ENCODE data around the gene HEYL.

HEYL gene

GRCh38 chr1:39639305-39640130 is at the start of gene HEYL:
TSS of gene HEYL (minus strand) at chr1:39639643. CDS start at chr1:39639625, 18 bp downstream.
- DNase-seq, result no peak

DNA sequence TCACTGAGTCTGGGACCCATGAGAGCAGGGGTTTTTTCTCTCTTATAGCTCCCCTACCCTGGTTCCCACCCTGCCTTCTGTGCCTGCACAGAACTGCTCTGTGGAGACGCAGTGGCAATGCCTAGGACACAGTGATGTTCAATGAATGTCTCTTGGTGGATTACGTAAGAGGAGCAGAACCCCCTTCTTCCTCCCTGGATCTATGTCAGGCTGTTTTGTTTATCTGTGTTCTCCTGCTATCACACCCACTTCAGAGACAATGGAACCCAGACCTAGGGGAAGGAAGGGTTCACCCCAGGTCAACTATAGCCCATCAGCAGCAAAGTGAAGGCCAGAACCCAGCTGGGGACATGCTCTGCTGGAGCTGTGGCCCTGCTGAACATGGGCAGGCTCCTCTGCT is 49.8 kb upstream of the HEYL start:
- DNase-seq, result no peak

GRCh38 chr1:39688706-39689105 is 49.3 kb upstream of the HEYL start:
- DNase-seq, result no peak

DNA sequence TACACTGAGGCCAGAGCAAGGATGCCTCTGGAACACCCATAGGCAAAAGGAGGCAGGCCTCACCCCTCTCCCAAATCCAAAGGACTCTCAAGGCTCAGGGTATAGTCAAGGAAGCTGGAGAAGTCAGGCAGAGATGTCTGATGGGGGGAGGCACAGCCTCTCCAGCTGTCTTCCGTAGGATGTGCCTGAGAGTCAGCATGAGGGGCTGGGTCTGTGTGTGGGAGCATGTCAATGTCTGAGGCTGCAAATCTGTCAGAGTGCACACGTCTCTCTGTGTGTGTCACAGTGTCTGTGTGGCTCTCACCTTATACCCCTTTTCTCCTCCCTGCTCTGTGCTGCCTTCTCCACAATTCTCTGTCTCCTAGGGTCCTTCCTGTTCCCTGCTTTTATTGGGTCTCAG is 47.8 kb upstream of the HEYL start:
- no peak for DNase-seq

- no peak for DNase-seq
Observed at GRCh38 chr1:39685071-39685470, 45.6 kb upstream of the HEYL start.

DNA sequence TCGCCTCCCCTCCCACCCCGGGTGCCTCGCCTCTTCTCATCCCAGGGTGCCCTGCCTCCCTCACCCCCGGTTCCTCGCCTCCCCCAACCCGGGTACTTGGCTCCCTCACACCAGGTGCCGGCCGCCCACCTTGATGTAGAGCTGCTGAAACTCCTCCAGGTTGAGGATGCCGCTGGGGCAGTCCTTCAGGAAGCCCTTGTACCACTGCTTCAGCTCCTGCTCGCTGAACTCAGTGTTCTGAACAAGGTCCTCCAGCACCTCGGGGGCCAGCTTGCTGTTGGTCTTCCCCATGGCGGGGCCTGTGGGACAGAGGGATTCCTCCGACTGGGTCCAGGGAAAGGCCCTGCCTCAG is 44.8 kb upstream of the HEYL start:
- DNase-seq, result no peak

DNA sequence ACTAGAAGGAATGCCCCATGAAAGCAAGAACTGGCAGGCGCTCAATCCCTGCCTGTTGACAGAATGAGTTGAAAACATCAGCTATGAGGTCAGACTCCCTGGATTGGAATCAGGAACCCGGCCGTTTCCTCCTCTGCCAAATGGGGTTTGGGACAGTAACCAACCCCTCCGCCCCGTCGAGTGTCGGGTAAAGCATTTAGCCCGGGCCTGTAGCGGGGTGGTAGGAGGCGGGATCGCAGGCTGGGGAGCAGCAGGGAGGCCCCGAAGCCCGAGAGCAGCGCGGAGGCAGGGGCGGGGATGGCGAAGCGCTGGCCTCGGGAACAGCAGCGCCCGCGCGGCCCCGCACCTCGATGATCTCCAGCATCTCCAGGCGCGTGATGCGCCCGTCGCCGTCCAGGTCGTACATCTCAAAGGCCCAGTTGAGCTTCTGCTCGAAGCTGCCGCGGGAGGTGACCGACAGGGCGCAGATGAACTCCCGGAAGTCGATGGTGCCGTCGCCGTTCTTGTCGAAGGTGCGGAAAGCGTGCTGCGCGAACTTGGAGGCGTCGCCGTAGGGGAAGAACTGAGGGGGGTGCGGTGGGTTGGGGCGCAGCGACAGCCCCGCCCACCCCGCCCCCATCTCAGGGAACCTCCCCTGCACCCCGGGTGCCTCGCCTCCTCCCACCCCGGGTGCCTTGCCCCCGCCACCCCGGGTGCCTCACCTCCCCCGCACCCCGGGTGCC is 44.3 kb upstream of the HEYL start:
- DNase-seq, result no peak

- no peak for DNase-seq
Observed at GRCh38 chr1:39681999-39682398, 42.6 kb upstream of the HEYL start.

- no peak for DNase-seq
Observed at GRCh38 chr1:39681294-39681693, 41.9 kb upstream of the HEYL start.

- no peak for DNase-seq
Observed at GRCh38 chr1:39680751-39681150, 41.3 kb upstream of the HEYL start.

DNA sequence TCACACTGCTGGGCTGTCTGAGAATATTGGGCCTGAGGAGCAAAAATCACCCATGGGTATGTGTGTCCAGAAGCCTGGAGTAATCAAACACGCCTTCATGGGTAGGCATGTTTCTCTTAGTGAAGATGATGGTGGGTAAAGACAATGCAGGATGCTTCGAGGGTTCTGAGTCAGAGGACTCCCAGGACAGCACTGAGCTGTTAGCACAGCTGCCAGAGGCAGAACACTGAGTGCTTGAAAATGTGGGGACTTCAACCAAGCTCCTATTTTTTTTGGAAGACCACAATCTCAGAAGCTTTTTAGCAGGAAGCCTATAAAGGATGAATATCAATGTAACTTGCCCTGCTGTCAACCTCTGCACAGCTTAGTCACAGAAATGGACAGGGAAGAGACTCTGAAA is 40.4 kb upstream of the HEYL start:
- DNase-seq, result no peak

DNA sequence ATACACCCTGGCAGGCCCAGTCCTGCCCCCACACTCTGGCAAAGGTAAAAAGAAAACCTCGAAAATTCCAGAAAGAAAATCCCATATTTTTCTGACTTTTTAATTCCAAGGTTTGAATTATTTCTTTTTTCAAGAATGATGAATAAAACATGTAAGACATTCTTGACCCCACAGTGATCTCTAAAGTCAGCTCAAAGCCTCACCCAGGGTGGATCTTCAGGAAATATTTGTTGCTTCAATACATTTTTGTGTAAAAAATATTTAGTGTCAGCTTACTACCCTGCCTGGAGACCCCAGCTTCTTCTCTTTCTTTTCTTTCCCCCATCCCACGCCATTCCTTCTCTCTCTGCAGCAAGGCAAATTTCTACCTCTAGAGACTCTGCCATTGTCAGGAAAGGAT is 39.4 kb upstream of the HEYL start:
- no peak for DNase-seq

GRCh38 chr1:39677645-39678044 is 38.2 kb upstream of the HEYL start:
- DNase-seq, result no peak

DNA sequence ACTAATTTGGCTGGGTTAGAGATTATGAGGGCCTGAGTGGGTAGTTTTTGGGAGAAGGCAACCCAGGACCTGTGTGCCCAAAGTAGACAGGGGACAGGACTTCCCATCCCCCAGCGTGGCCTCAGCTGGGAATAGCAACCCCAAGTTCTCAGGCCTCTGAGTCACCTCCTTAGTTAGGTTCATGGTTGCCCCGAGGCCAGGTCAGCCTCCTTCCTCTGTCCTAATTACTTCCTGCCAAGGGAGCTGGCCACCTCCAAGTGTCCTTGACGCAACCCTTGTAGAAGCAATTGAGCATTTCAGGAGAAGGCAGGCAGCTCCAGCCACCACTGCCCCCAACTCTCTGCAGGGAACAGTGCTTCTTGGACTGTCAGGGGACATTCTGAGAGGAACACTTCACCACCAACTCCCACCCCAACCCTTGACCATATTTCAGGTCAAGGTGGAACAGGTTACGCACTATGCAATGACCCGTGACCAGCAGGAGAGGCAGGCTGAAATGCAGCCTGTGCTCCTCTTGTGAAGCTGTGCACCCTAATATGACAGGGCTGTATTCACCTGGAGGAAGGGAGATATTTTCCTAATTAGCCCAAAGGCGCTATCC is 37.6 kb upstream of the HEYL start:
- DNase-seq, result no peak

GRCh38 chr1:39675220-39675619 is 35.8 kb upstream of the HEYL start:
- no peak for DNase-seq

- DNase-seq, result no peak
Observed at GRCh38 chr1:39673215-39673614, 33.8 kb upstream of the HEYL start.

- DNase-seq, result no peak
Observed at GRCh38 chr1:39672551-39672947, 33.1 kb upstream of the HEYL start.

DNA sequence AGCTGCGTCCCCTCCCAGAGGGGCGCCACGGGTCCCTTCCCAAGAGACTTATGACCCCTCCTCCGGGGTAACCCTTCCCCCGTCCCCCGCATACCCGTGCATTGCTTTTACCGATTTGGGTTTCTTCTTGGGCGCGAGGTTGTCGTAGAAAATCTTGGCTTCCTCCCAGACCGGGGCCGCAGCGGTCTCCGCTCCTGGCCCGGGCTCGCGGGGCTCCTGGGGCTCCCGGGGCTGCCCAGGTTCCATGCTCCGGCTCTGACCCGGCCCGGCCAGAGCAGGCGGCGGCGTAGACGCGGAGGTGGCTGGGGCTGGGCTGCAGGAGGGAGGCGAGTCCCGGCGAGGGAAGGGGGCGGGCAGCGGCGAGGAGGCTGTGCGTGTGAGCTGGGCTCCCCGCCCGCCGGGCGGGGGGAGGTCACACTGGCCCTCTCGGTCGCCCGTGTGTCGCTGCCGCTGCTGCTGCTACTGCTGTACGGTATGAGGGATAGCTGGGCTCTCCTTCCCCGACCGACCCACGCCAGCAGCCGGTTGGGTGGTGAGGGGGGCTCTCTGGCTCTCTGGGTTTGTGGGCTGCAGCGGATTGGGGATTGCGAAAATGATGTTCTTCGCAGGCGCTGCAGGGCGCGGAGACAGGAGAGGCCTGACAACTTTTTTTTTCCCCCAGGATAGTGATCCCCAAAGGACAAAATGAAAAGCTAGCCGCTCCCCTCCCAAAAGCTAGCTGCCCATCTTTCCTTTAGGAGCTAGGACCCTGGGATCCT is 32.5 kb upstream of the HEYL start, which contains the start of gene NT5C1A:
TSS of gene NT5C1A (minus strand) at position 315 of the 758 bp plus-strand sequence. CDS start at position 246, 69 bp downstream.
- DNase-seq, result no peak

DNA sequence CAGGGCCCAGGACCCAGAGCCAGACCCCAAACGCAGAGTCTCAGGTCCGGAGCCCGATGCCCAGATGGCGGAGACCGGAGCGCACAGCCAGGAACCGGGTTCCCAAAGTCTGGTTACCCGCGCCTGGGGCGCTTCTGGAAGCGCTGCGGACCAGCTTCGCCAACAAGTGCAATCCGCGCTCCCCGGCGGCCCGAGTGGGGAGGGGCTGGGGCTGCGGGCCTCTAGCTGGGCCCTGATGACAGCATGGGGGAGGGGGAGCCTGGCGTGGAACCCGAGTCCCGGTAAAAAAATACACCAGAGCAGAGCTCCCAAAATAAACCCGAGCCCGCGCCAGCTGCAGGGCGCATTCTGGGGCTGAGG is 32.0 kb upstream of the HEYL start:
- DNase-seq, result no peak

GRCh38 chr1:39670689-39671088 is 31.2 kb upstream of the HEYL start:
- no peak for DNase-seq

DNA sequence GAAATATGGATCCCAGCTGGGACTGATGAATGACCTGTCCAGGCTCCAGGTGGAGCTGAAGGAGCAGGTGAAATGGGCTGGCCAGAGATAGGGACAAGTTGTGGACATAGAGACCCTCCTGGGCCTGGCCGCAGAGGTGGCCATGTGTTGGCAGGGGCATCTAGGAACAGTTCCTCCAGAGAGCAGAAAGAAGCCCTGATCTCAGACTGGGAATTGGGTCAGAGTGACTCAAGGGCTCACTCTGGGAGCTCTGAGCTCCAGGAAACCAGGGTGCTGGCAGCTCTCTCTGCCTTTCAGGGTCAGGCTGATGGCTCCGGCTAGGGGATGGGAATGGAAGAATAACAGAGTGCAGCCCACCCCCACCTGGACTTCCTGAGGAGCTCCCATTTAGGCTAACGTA is 29.5 kb upstream of the HEYL start:
- DNase-seq, result no peak

GRCh38 chr1:39668111-39668510 is 28.7 kb upstream of the HEYL start:
- DNase-seq, result no peak

GRCh38 chr1:39666772-39667171 is 27.3 kb upstream of the HEYL start:
- no peak for DNase-seq
